PC-3 (cell line): Measurements from ENCODE around the gene ZNF319. TPM values are rescaled to one million over a fixed set of nuclear protein-coding genes. Genes with fewer than 3 reads are reported as not detected.
A peak's percentile ranks its signal among the peaks of the same experiment; 100 is the strongest.

ENCODE experiments used
- ATAC-seq: fragments of 200-7000 bp; cut with Tn5 transposase; 2 replicates; pipeline ENCODE4 v1.9.1; 2020; ENCODE audit warnings: mild to moderate bottlenecking, moderate library complexity
- Bru-seq: library from RNA; stranded (reverse); fragments of 400-500 nt; gene quantifications from one replicate; lab custom pipeline; 2021; lab: Mats Ljungman, UMichigan
- BruChase-seq, 2 experiments: library from RNA; stranded (reverse); fragments of 400-500 nt; gene quantifications; one replicate each; lab custom pipeline; 2021; lab: Mats Ljungman, UMichigan
- BruUV-seq: library from RNA; stranded (reverse); fragments of 400-500 nt; replicated peaks from 2 replicates; lab custom pipeline; 2021; lab: Mats Ljungman, UMichigan
- CTCF ChIA-PET: fragments of 300-600 bp; sonication (Branson Sonifier 250); formaldehyde crosslinking; loops from one replicate; lab custom pipeline; 2022; ENCODE audit warnings: antibody characterized with exemption; lab: Charles Lee
- POLR2A ChIA-PET: fragments of 300-600 bp; sonication (Branson Sonifier 250); formaldehyde crosslinking; loops from one replicate; lab custom pipeline; 2022; ENCODE audit warnings: antibody characterized with exemption; ENCODE audit not compliant: unreplicated experiment; lab: Charles Lee
- DNase-seq: peaks from one replicate; pipeline ENCODE4 v3.0.0-alpha.2; 2015
- H2AFZ ChIP-seq: fragments of 300-600 bp; sonication (generic); 2 replicates; pipeline ENCODE4 v1.6.0; 2016; ENCODE audit warnings: antibody characterized with exemption, low read length
- H3F3A ChIP-seq: fragments of 300-600 bp; sonication (generic); one replicate; pipeline ENCODE4 v1.6.0; 2017; ENCODE audit warnings: antibody characterized with exemption, low read length, control low read depth, mild to moderate bottlenecking; ENCODE audit not compliant: unreplicated experiment
- H3K27ac ChIP-seq: fragments of 300-600 bp; sonication (generic); 2 replicates; pipeline ENCODE4 v1.5.1; 2016; ENCODE audit warnings: mild to moderate bottlenecking, low read length
- H3K27me3 ChIP-seq: fragments of 300-600 bp; sonication (generic); 2 replicates; pipeline ENCODE4 v1.6.1; 2016; ENCODE audit warnings: low read length, mixed read lengths
- H3K36me3 ChIP-seq: fragments of 300-600 bp; sonication (generic); 2 replicates; pipeline ENCODE4 v1.6.1; 2016; ENCODE audit warnings: low read depth, mixed run types, low read length, mixed read lengths
- H3K4me1 ChIP-seq: fragments of 300-600 bp; sonication (generic); 2 replicates; pipeline ENCODE4 v1.5.1; 2016; ENCODE audit warnings: low read length; ENCODE audit not compliant: insufficient read depth
- H3K4me2 ChIP-seq: fragments of 300-600 bp; sonication (generic); 2 replicates; pipeline ENCODE4 v1.6.0; 2016; ENCODE audit warnings: low read length
- H3K4me3 ChIP-seq: fragments of 300-600 bp; sonication (generic); 2 replicates; pipeline ENCODE4 v1.5.1; 2016; ENCODE audit warnings: mild to moderate bottlenecking, low read length, mixed read lengths
- H3K79me2 ChIP-seq: fragments of 300-600 bp; sonication (generic); 2 replicates; pipeline ENCODE4 v1.6.1; 2017; ENCODE audit warnings: low read length, mixed read lengths
- H3K9ac ChIP-seq: fragments of 300-600 bp; sonication (generic); 2 replicates; pipeline ENCODE4 v1.6.0; 2016; ENCODE audit warnings: mild to moderate bottlenecking, low read length
- H3K9me2 ChIP-seq: fragments of 300-600 bp; sonication (generic); replicated peaks from 2 replicates; pipeline ENCODE4 v1.6.1; 2016; ENCODE audit warnings: mixed run types, low read length, mixed read lengths
- H3K9me3 ChIP-seq: fragments of 300-600 bp; sonication (generic); 2 replicates; pipeline ENCODE4 v1.6.1; 2016; ENCODE audit warnings: low read length, mixed read lengths
- H4K20me1 ChIP-seq: fragments of 300-600 bp; sonication (generic); 2 replicates; pipeline ENCODE4 v1.6.1; 2016; ENCODE audit warnings: low read length, mixed read lengths
- EZH2 ChIP-seq: fragments of 300-600 bp; sonication (generic); IDR thresholded peaks from one replicate; pipeline ENCODE4 v1.6.1; 2017; ENCODE audit warnings: antibody characterized with exemption, mild to moderate bottlenecking, low read length; ENCODE audit not compliant: unreplicated experiment
- EZH2phosphoT487 ChIP-seq: fragments of 300-600 bp; sonication (generic); IDR thresholded peaks from 2 replicates; pipeline ENCODE4 v1.6.1; 2018; ENCODE audit warnings: mild to moderate bottlenecking, antibody characterized with exemption, low read length, borderline replicate concordance
- intact Hi-C: fragments of 100-400 bp; cut with micrococcal nuclease; formaldehyde crosslinking; loops from 2 replicates; pipeline ENCODE4 v1.9.0; 2023
- long read RNA-seq: library from polyadenylated mRNA; unstranded; transcript quantifications from one replicate; pipeline ENCODE4 v2.0.0, GENCODE V29; 2021; ENCODE audit not compliant: unreplicated experiment
- total RNA-seq: library from RNA; depleted of rRNA; stranded (reverse); fragments of >200 nt; gene quantifications from 2 replicates; pipeline ENCODE4 v1.2.3, GENCODE V29; 2014; rRNA removed
- TF ChIP-seq, protein P1 (sequence below): fragments of 300-600 bp; sonication (generic); conservative IDR thresholded peaks from 2 replicates; pipeline ENCODE4 v1.5.1; 2017; ENCODE audit warnings: antibody characterized with exemption, low read depth, mild to moderate bottlenecking, low read length

ZNF319 gene
- 2.2 TPM in 2 replicates for total RNA-seq
- percentile 46 among the genes with signal in this experiment for Bru-seq, nascent RNA
- BruChase-seq, experiment 1, labeled RNA remaining after a 6-hour chase: percentile 64 among the genes with signal in this experiment
- percentile 66 among the genes with signal in this experiment for BruChase-seq, experiment 2, labeled RNA remaining after a 2-hour chase
- long read RNA-seq, full-length matches to known transcripts: 2 of 14 reads
- long read RNA-seq, partial matches to known transcripts: 0 of 14 reads
- long read RNA-seq, other reads (novel, unspliced or antisense): 12 of 14 reads

DNA sequence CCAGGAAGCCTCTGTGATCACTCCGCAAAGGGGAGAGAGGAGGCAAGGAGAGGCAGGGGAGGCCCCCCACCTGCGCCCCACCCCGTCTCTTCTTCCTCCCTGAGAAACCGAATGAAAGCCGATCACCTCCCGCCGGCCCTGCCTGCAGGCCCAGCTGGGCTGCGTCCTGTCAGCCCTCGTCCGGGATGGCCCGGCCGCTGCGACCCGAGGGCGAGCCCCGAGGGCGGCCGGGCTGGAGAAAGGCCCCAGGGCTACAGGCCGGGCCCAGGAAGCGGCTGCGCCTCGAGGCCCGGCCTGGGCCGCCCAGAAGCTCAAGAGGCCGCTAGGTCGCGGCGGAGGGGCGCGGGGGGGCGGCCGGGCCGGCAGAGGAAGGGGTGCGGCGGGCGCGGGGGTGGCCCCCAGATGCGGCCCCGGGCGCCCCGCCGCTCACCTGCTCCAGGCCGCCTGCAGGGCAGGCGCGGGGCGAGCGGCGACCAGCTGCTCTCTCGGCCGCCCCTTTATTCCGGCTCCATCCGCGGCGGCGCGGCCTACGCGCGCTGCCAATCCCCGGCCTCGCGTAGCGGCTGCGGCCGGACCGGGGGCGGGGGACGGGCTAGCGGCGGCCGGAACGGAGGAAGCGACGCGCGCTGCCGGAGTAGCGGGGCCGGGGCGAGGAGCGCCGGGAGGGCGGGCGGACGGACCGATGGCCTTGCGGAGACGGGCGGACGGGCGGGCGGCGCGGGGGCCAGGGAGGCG, at the start of gene ZNF319:
Gene ZNF319, minus strand, starts transcription at position 702 of the 735 bp plus-strand sequence. CDS start 2,407 bp downstream, outside the sequence.
- H3K36me3 ChIP-seq: no peaks in the 10 kb centered on the region
- ATAC-seq: peak; percentile 3
- CTCF ChIA-PET: interaction anchor here (0.6 to 0.8 kb wide), 2 partner anchors 122 to 198 kb away, joined by 3 to 4 read pairs; partner anchors contain the start of gene KIFC3

DNA sequence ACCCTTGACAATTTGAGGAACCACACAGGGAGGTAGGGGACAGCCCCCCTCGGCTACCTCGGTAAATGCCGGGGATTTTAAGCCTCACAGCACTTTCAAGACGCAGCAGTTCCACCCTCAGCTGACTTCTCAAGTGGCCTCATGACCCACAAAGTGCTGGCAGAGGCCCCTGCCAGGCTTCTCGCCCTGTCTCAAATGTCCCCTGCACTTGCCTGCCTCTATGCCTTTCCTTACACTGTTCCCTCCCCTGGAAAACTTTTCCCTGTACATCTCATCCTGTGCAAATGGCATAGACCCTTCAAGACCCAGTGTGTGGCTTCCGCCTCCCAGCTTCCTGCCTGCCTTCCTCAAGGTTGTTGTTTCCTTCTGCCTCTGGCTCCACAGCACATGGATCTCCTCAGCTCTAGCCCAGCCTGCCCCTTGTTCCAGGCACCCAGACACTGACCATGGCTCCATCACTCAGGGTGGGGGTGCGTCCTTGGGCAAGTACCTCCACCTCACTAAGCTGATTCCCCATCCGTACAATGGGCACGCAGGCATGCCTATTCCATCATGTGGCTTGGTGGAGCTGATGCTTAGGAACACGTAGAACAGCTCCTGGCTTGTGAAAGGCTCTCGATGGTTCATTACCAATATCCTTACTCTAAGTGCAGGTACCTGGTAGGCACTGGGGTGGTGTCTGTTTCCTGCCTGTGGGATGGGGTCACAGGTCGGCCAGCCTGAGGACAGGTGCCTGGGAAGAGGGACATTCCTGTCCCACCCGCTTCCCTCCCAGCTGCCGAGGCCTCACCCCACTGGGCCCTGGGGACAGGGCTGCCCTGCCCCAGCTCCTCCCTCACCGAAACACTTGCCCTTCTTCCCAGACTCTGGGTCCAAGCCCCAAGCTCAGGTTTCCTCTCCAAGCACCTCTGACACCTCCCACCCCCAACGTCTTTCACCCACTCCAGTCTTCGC, 49.0 kb upstream of the ZNF319 start:
- ChIA-PET CTCF (no interaction called here), POLR2A (no interaction called here)
- H3K27ac ChIP-seq: no peak overlapping the region
- no peaks in the 10 kb centered on the region for H3K27me3 ChIP-seq
- H3K4me2 ChIP-seq: no peak overlapping the region
- intact Hi-C loops: no loop called here
- no TSS peak for BruUV-seq
- DNase-seq (no peak), ATAC-seq (no peak)
- TF ChIP-seq, protein P1, sequence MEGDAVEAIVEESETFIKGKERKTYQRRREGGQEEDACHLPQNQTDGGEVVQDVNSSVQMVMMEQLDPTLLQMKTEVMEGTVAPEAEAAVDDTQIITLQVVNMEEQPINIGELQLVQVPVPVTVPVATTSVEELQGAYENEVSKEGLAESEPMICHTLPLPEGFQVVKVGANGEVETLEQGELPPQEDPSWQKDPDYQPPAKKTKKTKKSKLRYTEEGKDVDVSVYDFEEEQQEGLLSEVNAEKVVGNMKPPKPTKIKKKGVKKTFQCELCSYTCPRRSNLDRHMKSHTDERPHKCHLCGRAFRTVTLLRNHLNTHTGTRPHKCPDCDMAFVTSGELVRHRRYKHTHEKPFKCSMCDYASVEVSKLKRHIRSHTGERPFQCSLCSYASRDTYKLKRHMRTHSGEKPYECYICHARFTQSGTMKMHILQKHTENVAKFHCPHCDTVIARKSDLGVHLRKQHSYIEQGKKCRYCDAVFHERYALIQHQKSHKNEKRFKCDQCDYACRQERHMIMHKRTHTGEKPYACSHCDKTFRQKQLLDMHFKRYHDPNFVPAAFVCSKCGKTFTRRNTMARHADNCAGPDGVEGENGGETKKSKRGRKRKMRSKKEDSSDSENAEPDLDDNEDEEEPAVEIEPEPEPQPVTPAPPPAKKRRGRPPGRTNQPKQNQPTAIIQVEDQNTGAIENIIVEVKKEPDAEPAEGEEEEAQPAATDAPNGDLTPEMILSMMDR: no peak
- TF ChIP-seq EZH2: no peak
- no peak for TF ChIP-seq EZH2phosphoT487
- H3F3A ChIP-seq: no peaks in the 10 kb centered on the region
- no peak overlapping the region for H3K9ac ChIP-seq
- no peaks in the 10 kb centered on the region for H3K9me3 ChIP-seq
- no peak overlapping the region for H3K4me3 ChIP-seq
- H3K36me3 ChIP-seq: no peaks in the 10 kb centered on the region
- H4K20me1 ChIP-seq: no peaks in the 10 kb centered on the region
- H2AFZ ChIP-seq: no peak overlapping the region
- no peaks in the 10 kb centered on the region for H3K9me2 ChIP-seq
- H3K79me2 ChIP-seq: no peaks in the 10 kb centered on the region
- no peaks in the 10 kb centered on the region for H3K4me1 ChIP-seq

More for the DNA sequence above, at the start of gene ZNF319:
- Histone ChIP-seq H2AFZ (peak within 1 kb of the TSS; percentile 82), H3F3A (no peaks in the 10 kb centered on the region), H3K27ac (peak within 1 kb of the TSS; percentile 41; the same call in 1 of the 2 replicates), H3K4me3 (peak within 1 kb of the TSS; percentile 94), H3K9me3 (no peaks in the 10 kb centered on the region), H3K9me2 (no peaks in the 10 kb centered on the region), H3K4me1 (peaks cover 18% of the 10 kb centered on the region), H3K9ac (peak within 1 kb of the TSS; percentile 74), H4K20me1 (no peaks in the 10 kb centered on the region), H3K79me2 (no peaks in the 10 kb centered on the region), H3K4me2 (peak within 1 kb of the TSS; percentile 98), H3K27me3 (no peaks in the 10 kb centered on the region)
- TF ChIP-seq, protein P1: no peak
- TF ChIP-seq EZH2 (no peak), EZH2phosphoT487 (no peak)
- intact Hi-C loops: loop anchor here (2.0 to 10.0 kb wide), 4 partner anchors 195 to 423 kb away; partner anchors contain the start of gene KIFC3
- DNase-seq: no peak
- no TSS peak for BruUV-seq
- POLR2A ChIA-PET: no interaction called here
